NCI-H1694 treated with DMSO at 0.1 percent for 48 hours (cell line): ENCODE measurements around the gene DHRSX.
"Not testable (repeated sequence)": the region's sequence is repeated elsewhere in the genome, so short reads cannot be mapped to it uniquely, and the experiment has no call there.

Experiments
- DNase-seq: peaks from one replicate; lab custom pipeline; 2025; lab: John Stamatoyannopoulos, UW

DHRSX gene

DNA sequence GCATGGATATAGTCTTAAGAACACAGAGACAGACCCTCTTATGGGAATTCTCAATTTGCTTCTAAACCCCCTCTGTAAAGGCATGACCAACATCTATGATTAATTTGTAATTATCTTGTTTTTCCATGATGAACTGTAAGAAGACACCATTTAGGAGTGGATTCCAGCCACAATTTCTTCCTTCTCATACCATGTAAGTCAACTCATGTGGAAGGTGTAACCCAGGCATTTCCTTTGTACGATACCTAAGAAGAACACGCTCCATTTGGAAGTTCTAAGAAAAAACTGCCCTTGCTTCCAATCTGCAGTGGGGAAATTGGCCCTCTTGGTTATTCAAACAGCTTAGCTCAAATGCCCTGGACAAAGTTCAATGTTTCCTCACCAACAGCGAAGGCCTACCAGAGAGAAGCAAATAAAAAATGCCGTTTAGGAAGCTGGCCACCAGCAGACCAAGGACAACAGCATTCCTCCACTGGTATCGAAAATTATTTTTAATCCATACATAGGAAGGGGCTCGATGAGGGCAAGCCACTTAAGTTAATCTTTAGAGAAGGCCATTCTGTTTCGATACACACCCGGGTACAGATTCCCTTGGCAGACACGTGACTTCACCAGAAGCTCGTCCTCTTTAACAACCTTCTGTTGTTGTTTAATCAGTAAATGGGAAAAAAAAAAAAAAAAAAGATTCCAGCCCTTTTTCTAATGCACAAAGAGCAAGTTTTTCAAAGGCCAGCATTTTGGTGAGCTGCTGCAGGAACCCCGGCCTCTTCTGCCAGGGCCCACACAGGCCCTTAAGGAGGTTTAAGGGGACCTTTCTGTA lies 2.6 kb downstream of the DHRSX start:
- no peak for DNase-seq

DNA sequence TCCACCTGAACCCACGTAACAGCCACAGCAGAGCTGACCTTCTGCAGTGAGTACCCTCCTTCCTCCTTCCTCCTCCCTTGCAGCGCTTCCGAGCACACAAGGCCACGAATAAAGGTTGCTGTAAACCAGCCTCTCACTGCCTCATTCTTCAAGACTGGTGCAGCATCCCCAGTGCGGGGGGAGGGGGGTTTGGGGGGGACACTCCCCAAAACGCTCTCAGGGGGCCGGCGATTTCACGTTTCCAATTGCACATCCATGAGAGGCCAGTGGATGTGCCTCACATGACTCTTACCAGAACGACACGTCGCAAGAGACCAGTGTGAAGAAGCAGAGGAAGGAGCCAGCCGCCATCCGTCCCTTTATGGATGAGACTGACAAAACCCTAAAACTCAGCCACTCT lies 5.2 kb downstream of the DHRSX start:
- DNase-seq = no peak

DNA sequence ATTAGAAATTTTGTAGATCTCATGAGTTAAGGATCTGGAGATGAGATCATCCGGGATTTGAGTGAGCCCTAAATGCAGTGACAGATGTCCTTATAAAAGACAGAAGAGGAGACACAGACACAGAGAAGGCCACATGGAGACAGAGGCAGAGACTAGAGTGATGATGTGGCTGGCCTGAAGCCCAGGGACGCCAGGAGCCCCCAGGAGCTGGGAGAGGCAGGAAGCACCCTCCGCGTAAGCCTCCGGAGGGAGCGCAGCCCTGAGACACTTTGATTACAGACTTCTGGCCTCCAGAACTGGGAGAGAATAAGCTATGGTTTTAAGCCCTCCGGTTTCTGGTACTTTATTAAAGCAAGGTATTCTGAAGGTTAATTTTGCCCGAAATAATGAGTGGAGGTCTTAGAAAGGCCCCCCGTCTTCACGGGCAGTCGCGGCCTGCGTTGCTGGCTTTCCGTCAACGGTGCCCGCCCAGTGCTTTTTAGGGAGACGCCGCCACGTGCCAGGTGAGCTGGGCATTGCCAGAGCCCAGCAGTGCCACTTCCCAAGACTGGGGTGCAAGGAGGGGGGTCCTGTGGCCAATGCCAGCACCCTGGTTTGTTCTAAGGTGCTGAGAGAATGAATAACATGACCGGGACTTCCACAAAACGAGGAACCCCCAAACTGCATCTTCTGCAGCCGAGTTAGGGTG lies 8.1 kb downstream of the DHRSX start:
- no peak for DNase-seq

DNA sequence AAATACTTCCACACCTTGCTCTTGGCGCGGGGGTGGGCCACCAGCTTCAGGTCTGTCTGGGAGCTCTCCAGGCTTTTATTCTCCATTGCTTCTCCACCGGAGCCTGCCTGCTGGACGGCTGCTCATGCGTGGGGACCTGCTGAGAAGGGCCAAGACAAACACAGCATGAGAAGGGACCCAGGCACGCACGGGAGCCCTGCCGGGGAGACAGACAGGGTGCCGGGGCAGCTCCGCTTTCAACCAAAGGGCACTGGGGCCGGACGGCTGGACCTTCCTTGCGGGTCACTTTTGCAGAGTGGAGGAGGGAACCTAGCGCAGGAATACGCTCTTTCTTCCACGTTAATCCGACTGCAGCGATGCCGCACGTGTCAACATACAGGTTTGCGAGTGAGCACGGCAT lies 10.1 kb downstream of the DHRSX start:
- DNase-seq = no peak

DNA sequence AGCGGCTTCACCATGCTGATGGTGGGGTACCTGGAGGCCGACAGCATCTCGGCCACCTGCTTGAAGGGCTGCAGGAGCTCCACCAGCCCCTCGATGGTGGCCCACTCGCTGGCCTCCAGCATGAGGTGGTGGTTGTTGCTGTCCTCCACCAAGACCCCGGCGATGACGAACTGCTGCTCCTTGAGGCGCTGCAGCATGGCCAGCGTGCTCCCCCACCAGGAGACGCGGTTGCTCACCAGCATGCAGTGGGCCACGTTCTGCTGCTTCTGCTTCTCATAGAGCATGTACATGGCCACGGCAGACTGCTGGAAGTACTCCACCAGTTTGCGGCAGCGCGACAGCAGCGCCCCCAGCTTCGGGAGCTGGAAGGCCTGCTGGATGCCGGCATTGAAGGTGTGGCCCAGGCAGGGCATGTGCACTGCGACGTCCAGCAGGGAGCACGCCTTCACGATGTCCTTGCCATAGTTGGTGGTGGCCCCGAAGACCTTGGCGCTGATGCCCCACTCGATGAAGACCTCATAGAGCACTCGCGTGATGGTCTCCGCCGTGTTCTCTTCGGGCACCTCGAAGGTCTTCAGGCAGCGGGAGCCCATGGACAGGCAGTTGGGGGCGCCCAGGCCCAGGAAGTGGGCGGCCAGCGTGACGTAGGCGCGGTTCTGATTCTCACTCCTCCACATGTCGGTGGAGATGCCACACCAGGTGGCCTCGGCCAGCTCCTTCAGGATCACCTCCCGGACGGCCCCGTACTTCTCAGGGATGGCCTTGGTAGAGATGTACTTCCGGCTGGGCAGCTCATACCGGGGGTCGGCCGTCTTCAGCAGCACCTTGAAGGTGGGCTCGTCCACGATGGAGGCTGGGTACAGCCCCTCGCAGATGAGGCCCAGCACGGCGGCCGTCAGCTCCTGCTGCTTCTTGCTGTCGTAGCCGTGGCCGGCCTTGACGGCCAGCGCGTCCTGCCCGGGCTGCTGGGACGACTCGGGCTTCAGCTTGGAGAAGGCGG lies 11.0 kb downstream of the DHRSX start:
- no peak for DNase-seq

DNA sequence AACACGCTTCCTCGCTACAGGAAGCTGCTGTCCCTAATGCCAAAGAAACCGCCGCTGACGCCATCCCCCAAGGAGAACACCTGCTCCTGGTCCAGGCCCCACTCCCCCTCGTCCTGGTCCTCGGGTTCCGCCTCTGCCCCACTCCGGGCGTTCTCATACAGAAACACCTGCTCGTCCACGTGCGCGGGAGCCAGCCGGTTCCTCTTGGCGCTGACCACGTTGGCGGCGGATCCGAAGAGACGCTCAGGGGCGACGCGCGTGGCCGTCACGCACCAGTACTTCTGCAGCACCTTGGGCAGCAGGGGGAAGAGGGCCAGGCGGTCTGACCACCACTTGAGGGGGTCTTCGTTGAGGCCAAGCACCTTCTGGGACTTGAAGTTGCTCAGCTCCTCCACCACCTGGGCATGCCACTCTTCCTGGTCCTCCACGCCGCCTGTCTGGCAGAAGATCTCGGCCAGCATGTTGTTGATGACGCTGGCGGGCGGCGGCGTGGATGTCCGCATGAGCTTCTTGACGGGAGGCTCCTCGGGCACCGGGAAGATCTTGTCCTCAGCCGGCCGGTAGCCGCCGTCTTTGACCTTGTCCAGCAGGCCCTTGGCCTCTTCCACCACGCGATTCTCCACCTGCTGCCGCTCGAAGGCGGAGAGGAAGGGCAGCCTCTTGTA lies 12.0 kb downstream of the DHRSX start:
- DNase-seq = no peak

DNA sequence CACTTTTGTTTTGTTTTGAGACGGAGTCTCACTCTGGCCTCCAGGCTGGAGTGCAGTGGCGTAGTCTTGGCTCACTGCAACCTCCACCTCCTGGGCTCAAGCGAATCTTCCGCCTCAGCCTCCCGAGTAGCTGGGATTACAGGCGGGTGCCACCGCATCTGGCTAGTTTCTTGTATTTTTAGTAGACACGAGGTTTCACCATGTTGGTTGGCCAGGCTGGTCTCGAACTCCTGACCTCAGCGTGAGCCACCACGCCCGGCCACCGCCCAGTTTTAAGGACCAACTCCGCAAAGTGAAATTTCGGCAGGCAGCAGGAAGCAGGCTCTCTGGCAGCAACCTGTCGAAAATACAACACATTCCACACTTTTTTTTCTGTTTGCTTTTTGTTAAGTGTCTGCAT lies 13.4 kb downstream of the DHRSX start:
- no peak for DNase-seq

DNA sequence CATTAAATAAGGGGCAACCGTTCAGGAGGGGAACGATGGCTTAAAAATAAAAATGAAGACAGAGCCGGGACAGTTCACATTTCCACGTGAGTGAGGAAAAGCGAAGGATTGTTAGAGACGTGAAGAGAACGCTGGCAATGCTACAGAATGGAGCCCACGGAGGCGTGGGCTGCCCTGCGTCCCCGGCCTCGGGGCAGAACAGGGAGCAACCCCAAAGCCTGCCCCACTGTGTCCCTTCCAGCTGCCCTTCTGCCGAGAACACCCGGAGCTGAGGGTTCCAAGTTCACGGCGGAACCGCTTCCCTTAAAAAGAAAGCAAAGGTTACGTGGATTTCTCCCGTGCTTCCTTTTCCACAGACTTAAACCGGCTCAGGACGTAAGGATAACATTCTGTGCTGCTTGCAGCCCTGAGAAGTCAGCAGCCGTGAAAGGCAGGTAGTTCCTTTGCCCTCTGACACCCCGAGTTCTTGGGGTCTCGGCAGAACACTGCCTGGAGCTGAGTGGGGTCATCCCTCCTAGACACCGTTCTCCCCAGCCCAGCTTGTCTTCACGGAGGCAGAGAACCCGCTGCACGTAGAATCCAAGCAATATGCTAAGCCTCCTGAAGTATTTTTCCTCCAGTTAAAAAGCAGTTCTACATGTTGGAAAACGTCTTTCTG lies 14.2 kb downstream of the DHRSX start:
- no peak for DNase-seq

DNA sequence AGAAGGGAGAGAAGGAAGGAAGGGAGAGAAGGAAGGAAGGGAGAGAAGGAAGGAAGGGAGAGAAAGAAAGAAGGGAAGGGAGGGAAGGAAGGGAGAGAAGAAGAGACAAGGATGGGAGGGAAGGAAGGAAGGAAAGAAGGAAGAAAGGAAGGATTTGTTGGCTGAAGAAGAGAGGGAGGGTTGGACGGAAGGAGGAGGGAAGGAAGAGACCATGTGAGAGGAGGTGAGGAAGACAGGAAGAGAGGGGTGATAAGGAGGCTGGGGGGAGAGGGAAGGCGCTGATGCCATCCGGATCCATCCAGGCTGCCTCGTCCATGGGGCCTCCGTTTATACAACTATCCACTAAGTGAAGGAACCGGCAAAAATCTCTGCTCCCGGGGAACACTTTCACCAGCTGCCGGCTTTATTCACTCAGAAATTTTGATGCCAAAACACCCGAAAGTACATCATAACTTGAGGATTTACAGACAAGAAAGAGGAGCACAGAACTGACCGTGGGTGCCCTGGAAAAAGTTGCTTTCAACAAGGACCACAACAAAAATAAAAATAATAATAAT lies 14.9 kb downstream of the DHRSX start:
- no peak for DNase-seq

DNA sequence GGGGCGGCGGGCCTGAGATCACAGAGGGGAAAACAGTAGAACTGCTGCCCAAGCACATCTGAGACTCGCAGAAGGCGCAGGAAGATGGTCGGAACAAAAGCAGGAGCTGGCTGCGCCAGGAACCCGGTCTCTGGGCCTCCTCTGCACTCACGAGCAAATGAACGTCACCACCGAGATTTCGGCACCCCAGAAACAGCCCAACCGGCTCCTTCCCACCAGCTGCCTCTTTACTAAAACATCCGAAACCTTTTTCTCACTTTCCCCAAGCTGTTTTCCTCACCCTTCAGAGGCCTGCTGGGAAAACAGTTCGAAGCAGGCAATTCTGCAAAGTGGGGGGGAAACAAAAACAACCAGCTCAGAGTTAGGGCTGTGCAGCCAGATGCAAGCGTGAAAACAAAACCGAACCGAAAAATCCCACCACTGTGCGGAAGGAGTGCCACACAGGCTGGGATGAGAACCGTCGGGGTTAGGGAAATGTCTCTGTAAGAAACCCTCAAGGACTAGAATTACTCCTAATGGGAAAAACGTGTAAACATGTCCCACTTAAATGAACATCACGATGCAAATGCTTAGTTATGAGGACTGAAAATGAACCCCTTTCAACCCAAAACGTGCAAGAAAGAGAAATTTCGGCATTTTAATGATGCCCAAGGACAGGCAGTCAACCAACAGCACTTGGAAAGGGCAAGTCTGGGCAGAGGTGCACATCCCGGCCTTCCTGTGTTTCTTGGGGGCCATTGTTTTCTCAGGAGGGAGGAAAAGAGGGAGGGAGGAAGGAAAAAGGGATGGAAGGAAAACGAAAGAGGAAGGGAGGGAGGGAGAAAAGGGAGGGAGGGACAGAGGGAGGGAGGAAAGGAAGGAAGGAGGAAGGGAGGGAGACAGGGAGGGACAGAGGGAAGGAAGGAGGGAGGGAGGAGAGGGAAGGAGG lies 15.8 kb downstream of the DHRSX start:
- no peak for DNase-seq

DNA sequence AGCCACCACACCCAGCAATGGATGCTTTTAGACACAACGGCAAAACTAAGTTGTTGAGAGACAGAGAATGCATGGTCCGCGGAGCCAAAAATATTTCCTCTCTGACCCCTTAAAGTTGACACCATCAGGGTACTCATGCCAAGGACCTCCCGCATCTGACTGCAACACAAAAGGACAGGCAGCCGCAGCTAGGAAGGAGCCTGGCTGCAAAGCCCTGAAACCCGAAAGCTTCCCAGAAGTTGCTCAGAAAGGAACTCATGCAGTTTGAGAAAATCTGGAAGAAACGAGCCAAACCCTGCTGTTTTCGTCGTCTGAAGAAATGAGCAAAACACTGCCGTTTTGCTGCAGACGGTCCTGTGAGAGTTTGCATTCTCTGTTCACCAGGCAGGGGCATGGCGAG lies 16.5 kb downstream of the DHRSX start:
- DNase-seq = no peak

DNA sequence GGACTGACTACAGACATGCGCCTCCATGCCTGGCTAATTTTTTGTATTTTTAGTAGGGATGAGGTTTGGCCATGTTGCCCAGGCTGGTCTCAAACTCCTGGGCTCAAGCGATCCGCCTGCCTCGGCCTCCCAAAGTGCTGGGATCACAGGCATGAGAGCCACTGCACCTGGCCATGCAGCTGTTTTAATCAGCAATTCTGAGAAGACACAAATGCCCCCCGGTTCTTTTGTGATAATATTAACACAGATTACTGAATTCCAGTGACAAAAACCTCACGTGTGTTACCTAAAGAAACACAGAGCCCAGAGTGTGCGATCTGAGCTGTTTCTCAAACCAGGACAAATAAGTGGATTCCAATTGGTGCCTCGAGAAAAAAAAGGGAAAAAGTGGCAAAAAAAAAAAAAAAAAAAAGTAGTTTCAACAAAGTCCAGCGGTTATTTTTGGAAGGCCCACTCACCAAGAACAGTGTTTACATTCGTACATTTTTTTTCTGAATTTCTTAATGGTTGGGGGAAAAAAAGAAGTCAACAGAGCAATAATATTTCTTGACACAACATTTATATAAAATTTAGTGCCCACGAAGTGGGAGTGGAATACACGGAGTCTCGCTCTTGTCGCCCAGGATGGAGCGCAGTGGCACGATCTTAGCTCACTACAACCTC lies 17.2 kb downstream of the DHRSX start:
- DNase-seq = no peak

DNA sequence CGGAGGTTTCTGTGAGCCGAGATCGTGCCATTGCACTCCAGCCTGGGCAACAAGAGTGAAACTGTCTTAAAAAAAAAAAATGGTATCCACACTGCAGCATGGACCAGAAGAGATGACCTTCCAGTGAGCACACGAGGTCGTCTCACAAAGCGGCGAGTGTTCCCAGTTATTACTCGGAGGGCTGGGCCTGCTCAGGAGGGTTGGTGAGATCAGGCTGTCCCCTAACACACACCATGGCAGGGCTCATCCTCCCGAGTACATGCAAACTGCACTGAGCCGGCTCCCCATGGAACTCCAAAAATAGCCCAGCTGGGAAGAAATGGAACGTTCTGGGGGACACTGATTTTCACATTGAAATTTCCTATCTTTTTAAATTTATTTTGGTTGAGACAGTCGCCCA lies 19.2 kb downstream of the DHRSX start:
- not testable (repeated sequence) for DNase-seq

DNA sequence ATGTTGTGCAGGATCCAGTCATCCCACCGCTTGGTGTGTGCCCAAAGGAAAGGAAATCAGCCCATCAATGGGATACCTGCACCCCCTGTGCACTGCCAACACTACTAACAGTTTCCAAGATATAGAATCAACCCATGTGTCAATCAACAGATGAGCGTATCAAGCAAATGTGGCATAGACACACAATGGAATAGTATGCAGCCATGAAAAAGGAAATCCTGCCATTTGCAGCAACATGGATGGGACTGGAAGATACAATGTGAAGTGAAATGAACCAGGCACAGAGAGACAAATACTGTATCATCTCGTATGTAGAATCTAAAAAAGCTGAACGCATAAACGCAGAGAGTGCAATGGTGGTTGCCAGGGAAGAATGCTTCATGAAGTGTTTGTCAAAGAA lies 20.8 kb downstream of the DHRSX start:
- DNase-seq = not testable (repeated sequence)

DNA sequence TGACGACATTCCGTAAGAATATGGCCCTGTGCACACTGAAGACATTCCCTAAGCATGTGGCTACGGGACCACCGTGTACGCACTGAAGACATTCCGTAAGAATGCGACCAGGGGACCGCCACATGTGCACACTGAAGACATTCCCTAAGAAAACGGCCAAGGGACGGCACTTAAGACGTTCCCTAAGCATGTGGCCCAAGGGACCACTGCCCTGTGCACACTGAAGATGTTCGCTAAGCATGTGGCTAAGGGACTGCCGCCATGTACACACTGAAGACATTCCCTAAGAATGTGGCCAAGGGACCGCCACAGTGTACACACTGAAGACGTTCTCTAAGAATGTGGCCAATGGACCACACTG lies 21.4 kb downstream of the DHRSX start:
- DNase-seq = no peak

DNA sequence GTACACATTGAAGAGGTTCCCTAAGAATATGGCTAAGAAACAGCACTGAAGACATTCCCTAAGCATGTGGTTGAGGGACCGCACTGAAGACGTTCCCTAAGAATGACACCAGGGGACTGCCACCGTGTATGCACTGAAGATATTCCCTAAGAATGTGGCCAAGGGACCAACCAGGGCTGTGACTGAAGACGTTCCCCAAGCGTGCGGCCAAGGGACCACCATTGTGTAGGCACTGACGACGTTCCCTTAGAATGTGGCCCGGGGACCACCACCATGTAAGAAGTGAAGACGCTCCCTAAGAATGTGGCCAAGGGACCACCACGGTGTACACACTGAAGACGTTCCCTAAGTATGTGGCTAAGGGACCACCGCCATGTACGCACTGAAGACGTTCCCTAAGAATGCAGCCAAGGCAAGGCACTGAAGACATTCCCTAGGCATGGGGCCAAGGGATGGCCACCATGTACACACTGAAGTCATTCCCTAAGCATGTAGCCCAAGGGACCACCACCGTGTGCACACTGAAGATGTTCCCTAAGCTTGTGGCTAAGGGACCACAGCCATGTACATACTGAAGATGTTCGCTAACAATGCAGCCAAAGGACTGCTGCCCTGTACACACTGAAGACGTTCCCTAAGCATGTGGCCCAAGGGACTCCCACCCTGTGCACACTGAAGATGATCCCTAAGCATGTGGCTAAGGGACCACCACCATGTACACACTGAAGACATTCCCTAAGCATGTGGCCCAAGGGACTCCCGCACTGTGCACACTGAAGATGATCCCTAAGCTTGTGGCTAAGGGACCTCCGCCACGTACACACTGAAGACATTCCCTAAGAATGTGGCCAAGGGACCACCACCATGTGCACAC lies 22.0 kb downstream of the DHRSX start:
- DNase-seq = no peak

DNA sequence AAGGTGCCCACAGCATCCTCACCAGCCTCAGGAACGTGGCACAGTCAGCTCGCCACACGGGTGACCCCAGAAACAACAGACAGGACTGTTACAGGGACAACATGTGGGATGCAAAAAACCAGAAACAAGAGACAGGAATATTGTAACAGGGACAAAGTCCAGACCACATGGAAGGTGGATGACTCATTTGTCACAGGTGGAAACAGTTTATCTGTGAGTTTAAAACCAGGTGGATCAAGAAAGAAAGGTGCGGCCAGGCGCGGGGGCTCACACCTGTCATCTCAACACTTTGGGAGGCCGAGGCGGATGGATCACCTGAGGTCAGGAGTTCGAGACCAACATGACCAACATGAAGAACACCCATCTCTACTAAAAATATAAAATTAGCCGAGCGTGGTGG lies 23.5 kb downstream of the DHRSX start:
- DNase-seq = not testable (repeated sequence)

DNA sequence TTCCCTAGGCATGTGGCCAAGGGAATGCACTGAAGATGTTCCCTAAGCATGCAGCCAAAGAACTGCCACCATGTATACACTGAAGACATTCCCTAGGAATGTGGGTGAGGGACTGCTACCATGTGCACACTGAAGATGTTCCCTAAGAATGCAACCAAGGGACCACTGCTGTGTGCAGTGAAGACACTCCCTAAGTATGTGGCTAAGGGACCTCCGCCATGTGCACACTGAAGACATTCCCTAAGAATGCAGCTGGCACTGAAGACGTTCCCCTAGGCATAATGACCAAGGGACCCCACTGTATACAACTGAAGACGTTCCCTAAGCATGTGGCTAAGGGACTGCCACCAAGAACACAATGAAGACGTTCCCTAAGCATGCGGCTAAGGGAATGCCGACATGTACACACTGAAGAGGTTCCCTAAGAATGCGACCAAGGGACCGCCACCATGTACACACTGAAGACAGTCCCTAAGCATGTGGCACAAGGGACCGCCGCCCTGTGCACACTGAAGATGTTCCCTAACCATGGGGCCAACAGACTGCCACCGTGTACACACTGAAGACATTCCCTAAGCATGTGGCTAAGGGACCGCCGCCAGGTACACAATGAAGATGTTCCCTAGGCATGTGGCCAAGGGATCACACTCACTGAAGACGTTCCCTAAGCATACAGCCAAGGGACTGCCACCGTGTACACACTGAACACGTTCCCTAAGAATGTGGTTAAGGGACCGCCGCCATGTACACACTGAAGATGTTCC lies 25.6 kb downstream of the DHRSX start:
- no peak for DNase-seq
